Measurements from ENCODE around the gene JMJD1C. TPM values are rescaled to one million over a fixed set of nuclear protein-coding genes. Genes with fewer than 3 reads are reported as not detected.
"Not testable (repeated sequence)": the region's sequence is repeated elsewhere in the genome, so short reads cannot be mapped to it uniquely, and the experiment has no call there.

JMJD1C gene
- total RNA-seq, 2 experiments from 2014 or later = 54.1 to 56.6 TPM

DNA sequence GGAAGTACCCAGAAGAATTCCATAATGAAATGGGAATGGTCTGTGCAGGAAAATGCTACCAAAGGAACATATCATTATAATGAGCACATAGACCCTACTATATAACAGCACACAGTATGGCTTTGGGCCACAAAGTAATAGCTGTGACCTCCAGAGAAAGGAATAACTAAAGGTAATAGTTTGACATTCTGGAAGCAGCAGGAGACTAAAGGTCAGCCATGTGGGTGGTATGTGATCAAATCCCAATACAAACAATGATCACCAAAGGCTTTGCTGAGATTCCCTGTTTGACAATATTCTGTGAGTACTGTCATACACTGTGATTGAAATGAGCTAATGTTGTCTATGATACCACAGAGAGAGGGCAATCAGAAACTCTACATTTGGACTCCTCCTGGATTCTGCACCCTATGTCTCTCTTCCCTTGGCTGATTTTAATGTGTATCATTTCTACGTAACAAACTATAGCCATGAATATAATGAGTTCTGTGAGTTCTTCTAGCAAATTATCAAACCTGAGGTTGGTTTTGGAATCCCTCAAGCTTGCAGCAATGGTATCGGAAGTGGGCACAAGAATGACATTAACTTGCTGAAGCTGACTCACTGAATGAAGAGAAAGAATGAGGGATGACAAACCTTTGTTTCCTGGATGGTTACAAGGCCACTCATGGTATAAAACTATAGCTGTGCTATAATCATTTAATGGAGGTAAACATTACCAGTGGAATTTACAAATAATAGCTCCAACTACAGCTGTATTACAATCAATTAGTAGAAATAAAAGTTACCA, 99.6 kb downstream of the JMJD1C start:
- intact Hi-C loops (cut with micrococcal nuclease) = no loop called here
- no peak overlapping the region for H3K27ac Mint-ChIP-seq
- H3K9me3 Mint-ChIP-seq = no peaks in the 10 kb centered on the region
- H3K4me3 Mint-ChIP-seq = no peak overlapping the region
- no peaks in the 10 kb centered on the region for H3K4me1 Mint-ChIP-seq (ENCODE audit: low read depth)
- CTCF ChIA-PET = no interaction called here
- DNase-seq = no peak
- H3K27me3 Mint-ChIP-seq (ENCODE audit: low read depth) = no peaks in the 10 kb centered on the region
- no peaks in the 10 kb centered on the region for H3K36me3 Mint-ChIP-seq (ENCODE audit: low read depth)

DNA sequence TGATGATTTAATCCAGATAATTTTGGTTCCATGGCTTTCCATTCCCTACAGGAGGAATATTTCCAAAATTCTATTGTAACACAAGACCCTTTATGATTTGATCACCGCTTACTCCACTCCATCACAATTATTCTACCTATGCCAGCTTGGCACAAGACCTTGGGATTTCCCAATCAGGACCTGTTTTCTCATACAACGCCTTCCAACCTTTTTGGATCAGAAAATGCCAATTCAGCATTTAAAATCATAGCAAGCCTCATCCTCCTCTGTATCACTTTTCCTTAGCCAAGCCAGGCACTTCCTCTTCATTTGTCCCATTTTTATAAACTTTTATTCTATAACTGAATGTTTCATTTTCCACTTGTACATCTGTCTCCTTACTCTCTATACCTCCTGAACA, 100.9 kb downstream of the JMJD1C start:
- Mint-ChIP-seq H3K4me3 (no peak overlapping the region), H3K27me3 (ENCODE audit: low read depth) (no peaks in the 10 kb centered on the region), H3K27ac (no peak overlapping the region), H3K4me1 (ENCODE audit: low read depth) (no peaks in the 10 kb centered on the region), H3K36me3 (ENCODE audit: low read depth) (no peaks in the 10 kb centered on the region), H3K9me3 (no peaks in the 10 kb centered on the region)
- CTCF ChIA-PET = no interaction called here
- intact Hi-C loops (cut with micrococcal nuclease) = no loop called here
- no peak for DNase-seq

DNA sequence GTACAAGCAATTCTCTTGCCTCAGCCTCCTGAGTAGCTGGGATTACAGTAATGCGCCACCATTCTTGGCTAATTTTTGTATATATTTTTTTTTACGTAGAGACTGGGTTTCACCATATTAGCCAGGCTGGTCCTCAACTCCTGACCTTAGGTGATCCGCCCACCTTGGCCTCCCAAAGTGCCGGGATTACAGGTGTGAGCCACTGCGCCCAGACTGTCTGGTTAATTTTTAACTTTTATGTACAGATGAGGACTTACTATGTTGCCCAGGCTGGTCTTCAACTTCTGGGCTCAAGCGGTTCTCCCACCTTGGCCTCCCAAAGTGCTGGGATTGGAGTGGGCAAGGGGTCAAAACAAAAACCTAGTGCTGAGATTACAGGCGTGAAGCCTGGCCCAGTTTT, 101.8 kb downstream of the JMJD1C start:
- Mint-ChIP-seq H3K4me1 (ENCODE audit: low read depth) (no peaks in the 10 kb centered on the region), H3K4me3 (no peak overlapping the region), H3K9me3 (no peaks in the 10 kb centered on the region), H3K27ac (no peak overlapping the region), H3K36me3 (ENCODE audit: low read depth) (no peaks in the 10 kb centered on the region), H3K27me3 (ENCODE audit: low read depth) (no peaks in the 10 kb centered on the region)
- intact Hi-C loops (cut with micrococcal nuclease) = no loop called here
- no peak for DNase-seq
- CTCF ChIA-PET = no interaction called here

DNA sequence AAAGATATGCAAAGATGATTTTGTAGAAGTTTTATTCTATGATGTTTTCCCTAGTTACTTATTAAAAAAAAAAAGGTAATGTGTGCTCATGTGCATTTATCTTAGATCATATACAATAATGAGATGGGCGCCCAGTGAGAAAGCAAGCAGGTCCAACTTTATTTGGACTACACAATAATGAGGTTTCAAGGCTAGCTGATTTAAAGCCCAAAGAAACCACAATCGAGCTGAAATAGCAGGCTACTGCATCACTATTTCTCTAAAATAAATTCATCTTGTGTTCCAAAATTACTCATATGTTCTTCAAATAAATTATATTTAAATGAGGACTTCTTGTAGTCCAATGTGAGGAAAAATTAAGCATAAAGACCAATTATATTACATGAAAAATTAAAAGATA, 110.1 kb downstream of the JMJD1C start:
- Mint-ChIP-seq H3K9me3 (no peaks in the 10 kb centered on the region), H3K4me1 (ENCODE audit: low read depth) (peaks cover 28% of the 10 kb centered on the region), H3K27me3 (ENCODE audit: low read depth) (no peaks in the 10 kb centered on the region), H3K4me3 (no peak overlapping the region), H3K36me3 (ENCODE audit: low read depth) (peaks cover 2% of the 10 kb centered on the region), H3K27ac (no peak overlapping the region)
- no peak for DNase-seq
- CTCF ChIA-PET = interaction anchor here (0.6 to 0.7 kb wide), 2 partner anchors 39 to 56 kb away, joined by 5 to 9 read pairs; no protein-coding TSS in a partner anchor
- intact Hi-C loops (cut with micrococcal nuclease) = loop anchor here (1.0 to 5.0 kb wide), 4 partner anchors 86 to 352 kb away; no protein-coding TSS in a partner anchor

DNA sequence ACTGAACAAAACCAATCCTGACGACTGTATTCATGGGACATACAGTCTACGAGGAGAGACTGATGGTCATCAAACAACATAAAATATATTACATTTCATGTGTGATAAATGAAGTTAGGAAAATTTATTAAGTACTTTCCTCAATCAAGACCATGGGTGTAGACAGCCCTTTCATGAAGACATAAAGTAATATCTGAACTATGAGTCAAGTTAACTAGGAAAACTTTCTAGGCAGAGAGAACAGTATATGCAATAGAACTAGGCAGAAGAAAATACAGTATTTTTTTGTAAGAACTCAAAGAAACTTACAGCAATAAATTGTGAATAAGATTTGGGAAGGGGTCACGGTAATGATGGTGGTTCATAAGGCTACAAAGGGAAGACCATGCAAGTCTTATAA, 112.8 kb downstream of the JMJD1C start:
- no peak for DNase-seq
- intact Hi-C loops (cut with micrococcal nuclease) = no loop called here
- Mint-ChIP-seq H3K9me3 (no peaks in the 10 kb centered on the region), H3K27me3 (ENCODE audit: low read depth) (no peaks in the 10 kb centered on the region), H3K36me3 (ENCODE audit: low read depth) (peaks cover 3% of the 10 kb centered on the region), H3K4me1 (ENCODE audit: low read depth) (peaks cover 28% of the 10 kb centered on the region), H3K4me3 (no peak overlapping the region), H3K27ac (no peak overlapping the region)
- CTCF ChIA-PET = no interaction called here

DNA sequence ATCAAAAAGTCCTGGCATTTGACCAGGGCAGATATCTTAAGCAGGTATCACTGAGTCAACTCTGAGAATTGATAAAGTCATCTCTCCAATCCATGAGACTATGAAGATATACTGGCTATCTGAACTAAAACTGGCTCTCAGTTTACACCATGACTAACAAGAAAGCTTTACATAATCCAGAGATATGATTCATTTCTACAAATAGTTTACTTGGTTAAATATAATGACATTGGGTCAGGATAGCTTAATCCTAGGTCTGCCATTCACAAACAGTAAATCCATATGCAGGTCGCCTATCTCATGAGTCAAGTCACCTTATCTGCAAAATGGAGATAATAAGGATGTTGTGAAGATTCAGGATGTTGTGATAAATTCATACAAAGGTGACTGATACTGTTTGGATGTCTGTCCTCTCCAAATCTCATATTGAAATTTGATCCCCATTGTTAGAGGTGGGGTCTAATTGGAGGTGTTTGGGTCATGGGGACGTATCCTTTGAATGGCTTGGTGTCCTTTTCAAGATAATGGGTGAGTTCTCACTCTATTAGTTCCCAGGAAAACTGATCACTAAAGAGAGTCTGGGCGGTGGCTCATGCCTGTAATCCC, 117.4 kb downstream of the JMJD1C start:
- H3K9me3 Mint-ChIP-seq = no peaks in the 10 kb centered on the region
- intact Hi-C loops (cut with micrococcal nuclease) = loop anchor here (5.0 kb wide), 1 partner anchor 279 kb away; no protein-coding TSS in a partner anchor
- H3K4me1 Mint-ChIP-seq (ENCODE audit: low read depth) = peaks cover 21% of the 10 kb centered on the region
- CTCF ChIA-PET = interaction anchor here (1.0 kb wide), 1 partner anchor 123 kb away, joined by 4 read pairs; no protein-coding TSS in a partner anchor
- H3K4me3 Mint-ChIP-seq = no peak overlapping the region
- DNase-seq = no peak
- H3K36me3 Mint-ChIP-seq (ENCODE audit: low read depth) = peaks cover 4% of the 10 kb centered on the region
- H3K27me3 Mint-ChIP-seq (ENCODE audit: low read depth) = no peaks in the 10 kb centered on the region
- no peak overlapping the region for H3K27ac Mint-ChIP-seq

DNA sequence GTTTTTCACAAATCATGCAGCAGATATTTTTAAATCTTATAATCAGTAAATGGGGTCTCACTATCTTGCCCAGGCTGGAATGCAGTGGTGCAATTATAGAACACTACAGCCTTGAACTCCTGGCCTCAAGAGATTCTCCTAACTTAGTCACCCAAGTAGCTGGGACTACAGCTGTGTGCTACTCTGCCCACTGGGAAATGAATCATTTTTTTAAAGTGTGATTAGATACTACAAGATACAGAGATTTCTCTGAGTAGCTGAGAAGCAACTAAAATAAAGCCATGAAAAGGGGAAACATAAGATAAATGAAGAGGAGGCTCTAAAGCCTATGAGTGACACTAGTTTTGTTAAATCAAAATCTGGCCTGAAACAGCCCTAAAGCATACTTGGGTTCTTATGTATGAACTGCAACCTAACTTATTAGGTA, 119.7 kb downstream of the JMJD1C start:
- Mint-ChIP-seq H3K4me1 (ENCODE audit: low read depth) (peaks cover 9% of the 10 kb centered on the region), H3K27me3 (ENCODE audit: low read depth) (no peaks in the 10 kb centered on the region), H3K36me3 (ENCODE audit: low read depth) (peaks cover 2% of the 10 kb centered on the region), H3K9me3 (no peaks in the 10 kb centered on the region), H3K27ac (no peak overlapping the region), H3K4me3 (no peak overlapping the region)
- CTCF ChIA-PET = no interaction called here
- intact Hi-C loops (cut with micrococcal nuclease) = loop anchor here (5.0 kb wide), 1 partner anchor 281 kb away; no protein-coding TSS in a partner anchor
- DNase-seq = no peak

DNA sequence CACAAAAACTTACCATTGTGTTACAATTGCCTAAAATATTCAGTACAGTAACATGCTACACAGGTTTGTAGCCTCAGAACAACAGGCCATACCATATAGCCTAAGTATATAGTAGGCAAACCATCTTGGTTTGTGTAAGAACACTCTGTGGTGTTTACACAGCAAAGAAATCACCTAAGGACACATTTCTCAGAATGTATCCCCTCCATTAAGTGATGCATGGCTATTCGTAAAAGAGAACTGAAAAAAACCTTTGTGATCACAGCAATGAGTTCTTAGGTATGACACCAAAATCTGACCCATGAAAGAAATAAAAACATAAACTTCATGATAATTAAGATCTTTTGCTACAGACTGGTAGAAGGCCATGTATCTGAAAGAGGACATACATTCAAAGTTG, 121.5 kb downstream of the JMJD1C start:
- H3K36me3 Mint-ChIP-seq (ENCODE audit: low read depth) = peaks cover 6% of the 10 kb centered on the region
- H3K27me3 Mint-ChIP-seq (ENCODE audit: low read depth) = no peaks in the 10 kb centered on the region
- CTCF ChIA-PET = no interaction called here
- H3K4me3 Mint-ChIP-seq = no peak overlapping the region
- H3K27ac Mint-ChIP-seq = no peak overlapping the region
- intact Hi-C loops (cut with micrococcal nuclease) = no loop called here
- DNase-seq = no peak
- peaks cover 9% of the 10 kb centered on the region for H3K4me1 Mint-ChIP-seq (ENCODE audit: low read depth)
- H3K9me3 Mint-ChIP-seq = no peaks in the 10 kb centered on the region

DNA sequence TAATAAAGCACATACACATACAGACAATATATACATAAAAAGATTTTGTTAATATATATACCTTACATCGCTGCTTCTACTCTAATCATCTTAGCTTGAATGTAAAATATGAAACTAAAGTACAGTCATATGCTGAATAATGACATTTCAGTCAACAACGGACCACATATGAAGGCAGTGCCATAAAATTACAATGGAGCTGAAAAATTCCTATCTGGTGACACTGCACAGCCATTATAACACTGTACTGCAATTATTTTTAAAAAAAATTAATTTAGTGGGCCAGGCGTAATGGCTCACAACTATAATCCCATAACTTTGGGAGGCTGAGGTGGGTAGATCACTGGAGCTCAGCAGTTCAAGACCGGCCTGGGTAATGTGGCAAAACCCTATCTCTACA, 122.3 kb downstream of the JMJD1C start:
- CTCF ChIA-PET = no interaction called here
- intact Hi-C loops (cut with micrococcal nuclease) = no loop called here
- H3K9me3 Mint-ChIP-seq = no peaks in the 10 kb centered on the region
- no peak overlapping the region for H3K27ac Mint-ChIP-seq
- H3K27me3 Mint-ChIP-seq (ENCODE audit: low read depth) = no peaks in the 10 kb centered on the region
- H3K36me3 Mint-ChIP-seq (ENCODE audit: low read depth) = peaks cover 6% of the 10 kb centered on the region
- H3K4me1 Mint-ChIP-seq (ENCODE audit: low read depth) = peaks cover 11% of the 10 kb centered on the region
- DNase-seq = no peak
- H3K4me3 Mint-ChIP-seq = no peak overlapping the region

DNA sequence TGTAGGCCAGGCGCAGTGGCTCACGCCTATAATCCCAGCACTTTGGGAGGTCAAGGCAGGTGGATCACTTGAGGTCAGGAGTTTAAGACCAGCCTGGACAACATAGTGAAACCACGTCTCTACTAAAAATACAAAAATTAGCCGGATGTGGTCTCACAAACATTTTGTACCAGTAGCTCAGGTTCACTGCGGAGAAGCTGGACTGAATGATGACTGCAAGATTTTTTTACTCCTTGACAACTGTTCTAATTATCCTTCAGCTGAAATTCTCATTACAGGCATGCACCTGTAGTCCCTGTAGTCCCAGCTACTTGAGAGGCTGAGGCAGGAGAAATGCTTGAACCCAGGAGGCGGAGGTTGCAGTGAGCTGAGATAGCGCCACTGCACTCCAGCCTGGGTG, 126.1 kb downstream of the JMJD1C start:
- H3K27me3 Mint-ChIP-seq (ENCODE audit: low read depth); H3K9me3 Mint-ChIP-seq; H3K4me1 Mint-ChIP-seq (ENCODE audit: low read depth); H3K27ac Mint-ChIP-seq; DNase-seq; H3K36me3 Mint-ChIP-seq (ENCODE audit: low read depth); H3K4me3 Mint-ChIP-seq; intact Hi-C loops (cut with micrococcal nuclease): not testable (repeated sequence)
- CTCF ChIA-PET = interaction anchor here (0.7 kb wide), 1 partner anchor 198 kb away, joined by 3 read pairs; no protein-coding TSS in a partner anchor

DNA sequence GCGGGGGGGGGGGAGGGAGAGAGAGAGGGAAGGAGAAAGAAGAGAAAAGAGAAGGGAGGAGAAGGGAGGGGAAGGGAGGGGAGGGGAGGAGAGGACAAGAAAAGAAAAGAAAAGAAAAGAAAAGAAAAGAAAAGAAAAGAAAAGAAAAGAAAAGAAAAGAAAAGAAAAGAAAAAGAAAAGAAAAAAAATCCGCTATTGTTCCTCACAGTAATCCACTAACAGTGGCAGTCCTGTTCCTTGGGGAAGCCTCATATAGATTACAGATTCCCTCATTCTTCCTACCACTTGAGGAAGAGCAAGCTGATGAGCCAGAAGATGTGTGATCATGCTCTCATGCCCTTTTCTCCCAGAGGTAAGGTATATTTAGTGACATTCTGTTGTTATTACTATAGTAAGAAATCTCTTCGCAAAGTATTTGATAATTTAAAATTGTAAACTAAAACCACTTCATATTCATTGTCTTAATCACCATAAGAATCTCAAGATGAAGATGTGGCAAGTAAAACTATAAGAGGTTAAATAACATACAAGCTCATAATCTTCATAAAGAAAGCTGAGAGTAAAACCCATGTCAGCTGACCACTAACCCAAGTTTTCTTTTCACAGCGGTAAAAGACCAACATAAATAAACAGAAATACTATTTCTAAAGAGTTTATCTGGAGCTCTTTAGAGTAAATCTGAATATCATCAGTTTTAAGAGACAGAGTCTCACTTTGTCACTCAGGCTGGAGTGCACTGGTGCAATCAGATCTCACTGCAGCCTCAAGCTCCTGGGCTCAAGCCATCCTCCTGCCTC, 128.1 kb downstream of the JMJD1C start:
- no peak for DNase-seq
- Mint-ChIP-seq H3K27ac (no peak overlapping the region), H3K9me3 (no peaks in the 10 kb centered on the region), H3K27me3 (ENCODE audit: low read depth) (no peaks in the 10 kb centered on the region), H3K4me3 (no peak overlapping the region), H3K36me3 (ENCODE audit: low read depth) (peaks cover 4% of the 10 kb centered on the region), H3K4me1 (ENCODE audit: low read depth) (peaks cover 6% of the 10 kb centered on the region)
- intact Hi-C loops (cut with micrococcal nuclease) = no loop called here
- CTCF ChIA-PET = no interaction called here

DNA sequence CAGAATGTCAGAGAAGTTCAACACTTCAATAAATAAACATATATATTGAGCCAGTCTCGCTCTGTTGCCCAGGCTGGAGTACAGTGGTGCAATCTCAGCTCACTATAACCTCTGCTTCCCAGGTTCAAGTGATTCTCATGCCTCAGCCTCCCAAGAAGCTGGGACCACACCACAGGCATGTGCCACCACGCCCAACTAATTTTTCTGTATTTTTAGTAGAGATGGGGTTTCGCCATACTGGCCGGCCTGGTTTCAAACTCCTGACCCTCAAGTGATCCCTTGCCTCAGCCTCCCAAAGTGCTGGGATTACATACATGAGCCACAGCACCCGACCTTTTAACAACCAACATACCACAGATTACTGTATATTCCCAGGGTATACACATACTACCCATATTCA, 134.2 kb downstream of the JMJD1C start:
- intact Hi-C loops (cut with micrococcal nuclease) = no loop called here
- Mint-ChIP-seq H3K9me3 (no peaks in the 10 kb centered on the region), H3K4me3 (no peak overlapping the region), H3K27ac (no peak overlapping the region), H3K36me3 (ENCODE audit: low read depth) (no peaks in the 10 kb centered on the region), H3K4me1 (ENCODE audit: low read depth) (peaks cover 9% of the 10 kb centered on the region), H3K27me3 (ENCODE audit: low read depth) (no peaks in the 10 kb centered on the region)
- DNase-seq = no peak
- CTCF ChIA-PET = no interaction called here
